Endothelial cell of umbilical vein (primary cell): Measurements from ENCODE around the gene CCDC142.
"Not testable (repeated sequence)": the region's sequence is repeated elsewhere in the genome, so short reads cannot be mapped to it uniquely, and the experiment has no call there.

Experiments used
- CTCF ChIP-seq, 2 donors: IDR thresholded peaks; 1 replicate in 1 of 2; 2 replicates in 1 of 2; pipeline ENCODE4 v1.5.1; 2011; ENCODE audit warnings: low read length in 2 of 2, mild to moderate bottlenecking in 2 of 2, moderate library complexity in 2 of 2, control low read depth in 1 of 2, inconsistent platforms in 1 of 2, low read depth in 1 of 2; ENCODE audit not compliant: insufficient read depth in 1 of 2; ENCODE audit errors: extremely low read depth in 1 of 2
- EZH2 ChIP-seq: IDR thresholded peaks from 2 replicates; pipeline ENCODE4 v1.6.1; 2012; ENCODE audit warnings: borderline replicate concordance, low read depth, mild to moderate bottlenecking, moderate library complexity, low read length, inconsistent platforms; ENCODE audit not compliant: severe bottlenecking
- MAX ChIP-seq: IDR thresholded peaks from 2 replicates; pipeline ENCODE4 v1.6.1; 2011; ENCODE audit not compliant: insufficient read depth, insufficient read length
- POLR2A ChIP-seq: IDR thresholded peaks from 2 replicates; pipeline ENCODE4 v1.6.1; 2012; ENCODE audit warnings: low read depth, mild to moderate bottlenecking, control low read depth, low read length
- POLR2AphosphoS5 ChIP-seq: IDR thresholded peaks from 2 replicates; pipeline ENCODE4 v1.6.1; 2012; ENCODE audit warnings: low read depth, mild to moderate bottlenecking, control low read depth, low read length, moderate library complexity; ENCODE audit not compliant: insufficient read depth

- not testable (repeated sequence) for TF ChIP-seq POLR2A; CTCF (IDR thresholded peaks at IDR 0.05; ENCODE audit: extremely low read depth in 1 of 2, insufficient read depth in 1 of 2, low read depth in 1 of 2, low read length in 2 of 2); POLR2AphosphoS5; MAX; EZH2
Measured at GRCh38 chr2:74483675-74484164, 922 bp upstream of the CCDC142 start.
